GM13977 (cell line): Measurements from ENCODE around the gene DMAC2L.
"Not testable (repeated sequence)": the region's sequence is repeated elsewhere in the genome, so short reads cannot be mapped to it uniquely, and the experiment has no call there.

Experiments
- DNase-seq: peaks from one replicate; pipeline ENCODE4 v3.0.0; 2012; ENCODE audit warnings: low spot score
- CTCF ChIP-seq: IDR thresholded peaks from 2 replicates; pipeline ENCODE4 v1.5.1; 2012; ENCODE audit warnings: mild to moderate bottlenecking, control low read depth; ENCODE audit not compliant: insufficient read depth; ENCODE audit errors: extremely low read depth, missing control alignments
- in situ Hi-C: fragments of 300-500 bp; cut with MboI; formaldehyde crosslinking; loops from one replicate; pipeline ENCODE4 v1.12.0; 2022; ENCODE audit warnings: low sequenced_read_pairs, low pct_unique_long_range_greater_than_20kb, mixed read lengths, inconsistent platforms; ENCODE audit not compliant: unreplicated experiment

Gene DMAC2L

GRCh38 chr14:50363714-50364111 lies 51.6 kb downstream of the DMAC2L start:
- TF ChIP-seq CTCF, result no peak
- peak; percentile 64 for DNase-seq
- in situ Hi-C loops, result no loop called here

GRCh38 chr14:50364792-50365191 lies 52.7 kb downstream of the DMAC2L start:
- no peak for TF ChIP-seq CTCF
- in situ Hi-C loops, result no loop called here
- no peak for DNase-seq

- in situ Hi-C loops, DNase-seq: not testable (repeated sequence)
Observed at GRCh38 chr14:50365572-50365971, 53.4 kb downstream of the DMAC2L start.

- DNase-seq, result no peak
- in situ Hi-C loops, result no loop called here
- TF ChIP-seq CTCF, result no peak
Observed at GRCh38 chr14:50366115-50366514, 54.0 kb downstream of the DMAC2L start.

GRCh38 chr14:50366589-50366988 lies 54.5 kb downstream of the DMAC2L start:
- in situ Hi-C loops, result no loop called here
- TF ChIP-seq CTCF, result no peak
- DNase-seq, result no peak

- in situ Hi-C loops, result no loop called here
- no peak for DNase-seq
- no peak for TF ChIP-seq CTCF
Observed at GRCh38 chr14:50371546-50371945, 59.4 kb downstream of the DMAC2L start.

- no peak for TF ChIP-seq CTCF
Observed at GRCh38 chr14:50373959-50374358, 61.8 kb downstream of the DMAC2L start.

GRCh38 chr14:50375760-50376159 lies 63.6 kb downstream of the DMAC2L start:
- no peak for TF ChIP-seq CTCF
- in situ Hi-C loops, result no loop called here
- no peak for DNase-seq

More at GRCh38 chr14:50373959-50374358, 61.8 kb downstream of the DMAC2L start:
- in situ Hi-C loops, result no loop called here
- DNase-seq, result no peak
